ENCODE results near the gene R3HDM2.

GRCh38 chr12:57459750-57460467, 29.1 kb upstream of the R3HDM2 start, which contains the start of gene GLI1:
- no peak for TF ChIP-seq EZH2phosphoT487 (IDR thresholded peaks at IDR 0.05; ENCODE audit: borderline replicate concordance, low read depth, low read length)
- no peak for TF ChIP-seq CTCF (conservative IDR thresholded peaks at IDR 0.05; ENCODE audit: low read length)
